Urothelium cell line (cell line): ENCODE data around the gene CHRNA4.
A peak's percentile ranks its signal among the peaks of the same experiment; 100 is the strongest.
"Not testable (repeated sequence)": the region's sequence is repeated elsewhere in the genome, so short reads cannot be mapped to it uniquely, and the experiment has no call there.

Source experiments
- DNase-seq: peaks from one replicate; pipeline ENCODE4 v3.0.0; 2011; ENCODE audit warnings: low spot score, mixed read lengths
- FAIRE-seq: peaks from 2 replicates; lab custom pipeline; 2011; peaks lifted over from hg19 to GRCh38; lab: Jason Lieb, UNC

Gene CHRNA4

DNA sequence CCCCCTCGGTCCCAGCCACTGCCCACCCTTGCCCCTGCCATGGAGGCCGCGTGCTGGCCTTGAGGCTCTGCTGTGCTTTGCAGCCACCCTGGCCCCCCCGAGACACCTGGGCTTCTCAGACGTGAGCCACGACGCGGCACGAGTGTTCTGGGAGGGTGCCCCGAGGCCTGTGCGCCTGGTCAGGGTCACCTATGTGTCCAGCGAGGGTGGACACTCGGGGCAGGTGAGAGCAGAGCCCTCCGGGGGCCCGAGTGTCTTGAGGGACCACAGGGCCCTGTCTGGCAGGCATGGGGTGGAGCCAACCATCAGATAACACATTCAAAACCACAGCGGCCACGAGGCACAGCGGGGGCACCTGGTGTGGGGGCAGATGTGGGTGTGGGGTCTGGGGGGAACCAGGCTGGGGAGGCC lies 49.3 kb downstream of the CHRNA4 start:
- DNase-seq, result no peak

DNA sequence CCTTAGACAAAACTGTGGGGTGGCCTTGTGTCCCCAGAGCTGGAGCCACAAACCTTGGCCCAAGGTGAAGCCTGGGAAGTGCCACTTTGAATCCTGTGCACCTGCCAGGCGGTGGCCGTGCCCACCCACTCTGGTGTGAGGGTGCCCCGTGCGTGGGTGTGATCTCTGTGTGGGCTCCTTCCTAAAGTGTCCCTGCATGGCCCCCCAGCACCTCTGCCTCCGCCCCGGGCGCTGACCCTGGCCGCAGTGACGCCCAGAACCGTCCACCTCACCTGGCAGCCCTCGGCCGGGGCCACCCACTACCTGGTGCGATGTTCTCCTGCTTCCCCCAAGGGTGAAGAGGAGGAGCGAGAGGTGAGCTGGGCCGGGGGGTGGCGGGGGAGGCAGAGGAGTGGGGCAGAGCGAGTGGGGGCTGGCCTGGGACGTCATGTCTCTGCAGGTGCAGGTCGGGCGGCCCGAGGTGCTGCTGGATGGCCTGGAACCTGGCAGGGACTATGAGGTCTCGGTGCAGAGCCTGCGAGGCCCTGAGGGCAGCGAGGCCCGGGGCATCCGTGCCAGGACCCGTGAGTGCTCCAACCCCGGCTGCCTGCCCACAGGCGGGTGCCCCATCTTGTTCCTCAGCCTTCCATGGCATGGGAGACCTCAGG lies 49.8 kb downstream of the CHRNA4 start:
- FAIRE-seq, result no peak

More for the DNA sequence above, 49.3 kb downstream of the CHRNA4 start:
- peak; percentile 46 for FAIRE-seq

DNA sequence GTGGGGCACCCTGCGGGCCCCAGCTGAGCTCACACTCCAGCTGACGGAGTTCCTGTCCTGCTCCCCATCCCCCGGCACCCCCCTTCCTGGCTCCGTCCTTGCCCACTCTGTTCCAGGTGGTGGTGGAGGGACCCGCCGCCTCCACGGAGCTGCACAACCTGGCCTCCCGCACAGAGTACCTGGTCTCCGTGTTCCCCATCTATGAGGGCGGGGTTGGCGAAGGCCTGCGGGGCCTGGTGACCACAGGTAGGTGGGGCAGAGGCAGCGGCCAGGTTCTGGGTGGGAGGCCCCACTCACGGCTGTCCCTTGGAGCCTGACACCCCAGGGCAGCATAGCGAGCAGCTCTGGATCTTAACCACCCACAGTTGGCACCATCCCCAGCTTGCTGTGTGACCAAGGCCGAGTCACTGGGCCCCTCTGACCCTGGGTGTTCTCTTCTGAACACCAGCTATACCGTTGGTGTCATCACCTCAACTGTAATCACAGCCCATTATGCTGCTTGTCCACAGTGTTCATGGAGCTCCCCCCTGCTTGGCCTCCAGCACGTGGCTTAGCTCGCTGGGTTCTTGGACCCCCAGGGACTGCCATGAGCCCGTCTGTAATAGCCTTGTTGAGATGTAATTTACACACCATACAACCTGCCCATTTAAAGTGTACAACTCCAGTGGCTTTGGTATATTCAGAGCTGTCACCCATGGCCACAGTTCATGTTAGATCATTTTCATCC lies 50.7 kb downstream of the CHRNA4 start:
- DNase-seq, result no peak
- FAIRE-seq, result peak; percentile 79

More for the DNA sequence above, 49.8 kb downstream of the CHRNA4 start:
- DNase-seq, result no peak

DNA sequence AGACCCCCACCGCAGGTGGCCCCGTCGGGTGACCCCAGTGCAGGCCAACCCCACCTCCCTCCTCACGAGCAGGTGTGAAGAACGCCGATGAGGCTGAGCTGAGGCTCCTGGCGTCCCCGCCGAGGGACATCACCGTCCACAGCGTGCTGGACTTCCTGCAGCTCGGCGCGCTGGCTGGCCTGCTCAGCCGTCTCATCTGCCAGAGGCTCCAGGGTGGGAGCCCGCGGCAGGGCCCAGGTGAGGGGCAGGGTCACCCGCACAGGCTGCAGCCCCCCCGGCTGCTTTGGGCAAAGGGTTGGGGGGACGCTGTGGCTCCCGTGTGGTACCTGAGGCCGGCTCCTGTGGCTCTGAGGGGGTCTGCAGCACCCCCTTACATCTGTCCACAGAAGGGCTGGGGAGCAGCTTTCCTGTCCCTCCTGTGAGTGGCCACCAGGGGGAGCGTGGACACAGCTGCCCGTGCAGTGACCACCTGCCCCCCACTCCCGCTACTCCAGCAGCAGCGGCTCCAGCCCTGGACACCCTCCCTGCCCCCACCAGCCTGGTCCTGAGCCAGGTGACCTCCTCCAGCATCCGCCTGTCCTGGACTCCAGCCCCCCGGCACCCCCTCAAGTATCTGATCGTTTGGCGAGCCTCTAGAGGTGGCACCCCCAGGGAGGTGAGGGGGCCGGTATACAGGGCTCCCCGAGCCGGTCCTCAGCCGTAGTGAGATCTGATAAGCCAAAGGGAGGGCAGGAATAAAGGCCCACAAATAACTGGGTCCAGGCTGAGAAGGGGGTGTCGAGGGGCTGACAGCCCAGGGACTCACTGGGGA lies 51.7 kb downstream of the CHRNA4 start:
- DNase-seq, result peak; percentile 91
- FAIRE-seq, result peak; percentile 92

DNA sequence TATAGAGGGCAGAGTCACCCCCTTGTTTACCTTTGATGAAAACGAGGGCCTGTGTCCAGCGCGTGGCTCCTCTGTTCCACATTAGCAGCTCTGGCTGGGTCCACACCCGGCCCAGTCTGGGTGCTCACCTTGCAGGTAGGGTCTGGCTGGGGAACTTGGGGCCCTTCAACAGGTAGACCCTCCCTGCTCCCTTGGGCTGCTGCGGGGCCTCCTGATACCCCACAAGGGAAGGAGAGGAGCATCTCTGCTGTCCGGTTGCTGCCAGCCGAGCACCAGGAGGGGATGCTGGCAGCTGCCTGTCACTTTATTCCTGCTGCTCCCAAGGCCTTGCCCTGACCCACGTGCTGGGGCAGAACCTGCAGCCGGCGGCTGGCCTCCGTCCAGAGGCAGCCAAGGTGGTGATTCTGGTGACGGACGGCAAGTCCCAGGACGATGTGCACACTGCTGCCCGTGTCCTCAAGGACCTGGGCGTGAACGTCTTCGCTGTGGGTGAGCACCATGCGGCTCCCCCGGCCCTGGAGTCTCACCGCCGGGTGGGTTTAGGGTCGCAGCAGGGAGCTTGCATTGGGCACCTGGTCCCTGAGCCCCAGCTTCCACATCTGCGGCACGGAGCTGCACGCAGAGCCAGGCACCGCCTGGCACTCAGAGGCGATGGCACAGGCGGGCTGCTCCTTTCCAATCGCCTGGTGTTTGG lies 52.8 kb downstream of the CHRNA4 start:
- DNase-seq (no peak), FAIRE-seq (no peak)

DNA sequence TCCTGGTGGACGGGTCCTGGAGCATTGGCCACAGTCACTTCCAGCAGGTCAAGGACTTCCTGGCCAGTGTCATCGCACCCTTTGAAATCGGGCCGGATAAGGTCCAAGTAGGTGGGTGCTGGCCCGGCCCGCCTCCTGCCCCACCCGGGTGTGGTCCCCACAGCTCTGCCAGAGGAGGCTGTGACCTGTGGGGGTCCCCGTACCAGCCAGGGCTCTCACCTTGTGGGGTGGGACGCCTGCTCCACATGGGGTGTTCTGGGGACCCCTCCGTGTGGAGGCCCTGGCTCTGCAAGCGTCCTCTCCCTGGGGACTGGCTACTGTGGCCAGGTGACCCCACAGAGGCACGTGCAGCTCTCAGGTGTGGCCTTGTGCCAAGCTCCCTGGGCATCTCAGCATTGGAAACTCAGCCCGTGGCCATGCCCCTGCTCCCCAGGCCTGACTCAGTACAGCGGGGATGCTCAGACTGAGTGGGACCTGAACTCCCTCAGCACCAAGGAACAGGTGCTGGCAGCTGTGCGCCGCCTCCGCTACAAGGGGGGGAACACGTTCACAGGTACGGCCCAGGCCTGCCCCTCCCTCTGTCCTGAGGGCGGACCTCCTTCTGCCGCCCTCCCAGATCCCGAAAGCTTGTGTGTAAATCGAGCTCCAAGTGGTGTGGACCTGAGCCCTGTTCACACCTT lies 53.5 kb downstream of the CHRNA4 start:
- no peak for DNase-seq
- FAIRE-seq, result peak; percentile 88

DNA sequence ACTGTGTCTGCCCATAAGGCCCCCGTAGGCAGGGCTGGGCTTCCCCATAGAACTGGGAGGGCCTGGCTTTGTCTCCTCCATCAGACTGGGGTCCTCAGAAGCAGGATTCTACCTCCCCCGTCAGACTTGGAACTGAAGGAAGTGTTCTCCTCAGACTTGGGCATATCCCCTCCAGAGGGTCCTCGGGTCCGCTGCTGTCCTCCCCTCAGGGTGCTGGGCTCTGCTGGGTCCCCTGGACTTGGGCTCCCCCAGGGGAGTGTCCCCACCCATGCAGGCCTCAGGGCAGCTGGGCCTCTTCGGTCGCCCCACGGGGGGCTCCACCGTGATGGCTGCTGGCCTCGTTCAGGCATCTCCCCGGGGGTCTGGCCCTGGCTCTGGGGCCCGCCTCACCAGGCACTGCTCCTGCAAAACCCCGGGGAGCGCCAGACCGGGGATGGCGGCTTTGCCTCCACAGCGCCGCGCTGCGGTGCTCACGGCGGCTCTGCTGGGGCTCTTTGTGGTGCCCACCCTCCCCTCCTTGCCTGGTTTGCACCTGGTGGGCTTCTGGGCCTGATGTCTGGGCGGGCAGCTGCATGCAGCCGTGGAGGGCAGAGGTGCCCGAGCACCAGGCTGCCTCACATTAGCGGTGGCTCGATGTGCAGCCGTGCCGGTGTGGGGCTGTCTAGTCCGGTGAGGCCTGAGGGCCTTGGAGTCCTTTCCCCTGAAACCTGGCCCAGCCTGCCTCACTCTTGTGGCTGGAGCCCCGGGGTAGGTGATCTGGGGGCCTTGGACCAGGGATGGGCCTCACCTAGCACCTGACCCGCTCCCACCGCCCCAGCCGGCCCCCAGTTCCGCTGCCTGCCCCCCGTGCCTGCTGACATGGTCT lies 54.2 kb downstream of the CHRNA4 start:
- FAIRE-seq (no peak), DNase-seq (no peak)

DNA sequence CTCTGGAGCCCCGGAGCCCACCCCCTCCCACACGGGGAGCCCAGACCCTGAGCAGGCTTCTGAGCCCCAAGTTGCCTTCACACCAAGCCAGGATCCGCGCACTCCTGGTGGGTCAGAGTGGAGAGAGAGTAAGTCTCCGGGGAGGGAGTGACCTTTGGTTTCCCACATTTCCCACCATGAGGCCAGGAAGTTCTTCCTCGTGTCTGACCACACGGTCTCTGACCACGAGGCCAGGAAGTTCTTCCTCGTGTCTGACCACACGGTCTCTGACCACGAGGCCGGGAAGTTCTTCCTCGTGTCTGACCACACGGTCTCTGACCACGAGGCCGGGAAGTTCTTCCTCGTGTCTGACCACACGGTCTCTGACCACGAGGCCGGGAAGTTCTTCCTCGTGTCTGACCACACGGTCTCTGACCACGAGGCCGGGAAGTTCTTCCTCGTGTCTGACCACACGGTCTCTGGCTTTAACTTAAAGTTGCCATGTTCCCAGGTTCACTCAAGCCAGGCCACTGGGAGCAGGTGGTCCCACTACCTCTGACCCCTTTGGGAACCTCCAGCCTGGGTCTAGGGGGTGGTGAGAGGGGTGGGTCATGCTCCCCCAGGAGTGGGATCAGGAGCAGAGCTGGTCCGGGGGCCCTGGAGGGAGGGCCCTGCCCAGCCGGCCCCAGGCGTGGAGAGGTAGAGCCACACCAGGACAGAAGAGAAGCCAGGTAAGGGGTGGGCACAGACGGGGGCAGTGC lies 55.0 kb downstream of the CHRNA4 start:
- FAIRE-seq, DNase-seq: not testable (repeated sequence)

DNA sequence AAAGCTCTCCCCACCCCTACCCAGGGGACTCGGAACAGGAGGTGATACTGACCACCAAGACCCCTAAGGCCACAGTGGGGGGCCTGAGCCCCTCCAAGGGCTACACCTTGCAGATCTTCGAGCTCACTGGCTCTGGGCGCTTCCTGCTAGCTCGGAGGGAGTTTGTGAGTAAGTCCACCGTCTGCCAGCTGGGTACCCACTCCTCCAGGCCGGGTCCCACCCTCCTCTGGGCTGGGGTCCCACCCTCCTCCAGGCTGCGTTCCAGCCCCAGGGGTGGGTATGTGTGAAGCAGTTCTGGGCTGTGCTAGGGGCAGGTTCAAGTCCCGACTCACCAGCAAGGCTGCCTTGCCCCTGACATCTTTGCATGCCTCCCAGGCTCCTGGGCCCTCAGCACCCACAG lies 55.8 kb downstream of the CHRNA4 start:
- FAIRE-seq (peak; percentile 67), DNase-seq (no peak)

DNA sequence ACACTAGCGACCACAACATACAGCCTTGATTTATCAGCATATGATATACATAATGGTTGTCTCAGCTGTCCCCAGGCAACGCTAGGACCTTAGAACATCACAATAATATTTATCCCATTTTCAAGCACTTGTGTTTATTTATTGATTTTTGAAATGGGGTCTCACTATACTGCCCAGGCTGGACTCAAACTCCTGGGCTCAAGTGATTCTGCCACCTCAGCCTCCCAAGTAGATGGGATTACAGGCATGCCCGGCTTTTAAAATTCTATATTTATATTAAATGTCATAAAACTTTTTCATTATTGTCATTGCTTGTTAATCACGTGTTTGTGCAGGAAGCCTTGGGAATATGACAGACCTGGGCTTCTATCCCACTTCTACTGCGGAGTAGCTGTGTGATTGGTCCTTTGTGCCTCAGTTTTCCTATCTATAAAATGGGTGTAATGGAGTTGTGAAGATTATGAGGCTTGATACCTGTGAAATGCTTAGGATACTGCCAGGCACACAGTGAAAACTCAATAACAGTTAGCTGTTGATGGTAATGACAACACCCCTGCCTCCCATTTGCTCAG lies 58.0 kb downstream of the CHRNA4 start:
- DNase-seq, result no peak
- FAIRE-seq, result no peak

DNA sequence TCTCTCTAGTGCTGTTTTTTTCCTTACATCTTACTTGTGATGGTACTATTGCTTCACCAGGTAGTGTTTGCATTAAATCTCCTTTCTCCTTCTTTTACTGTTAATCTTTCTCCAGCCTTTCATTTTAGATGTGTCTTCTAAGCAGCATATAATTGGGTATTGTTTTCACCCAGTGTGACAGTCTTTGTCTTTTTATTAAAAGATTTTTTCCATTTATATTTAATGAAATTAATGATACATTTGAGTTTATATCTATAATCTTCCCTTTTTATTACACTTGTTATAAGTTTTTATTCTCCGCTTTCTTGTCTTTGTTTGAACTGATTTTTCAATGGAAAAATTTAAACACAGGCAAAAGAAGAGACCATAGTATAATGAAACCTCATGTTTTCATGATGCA lies 59.5 kb downstream of the CHRNA4 start:
- DNase-seq (no peak), FAIRE-seq (no peak)

DNA sequence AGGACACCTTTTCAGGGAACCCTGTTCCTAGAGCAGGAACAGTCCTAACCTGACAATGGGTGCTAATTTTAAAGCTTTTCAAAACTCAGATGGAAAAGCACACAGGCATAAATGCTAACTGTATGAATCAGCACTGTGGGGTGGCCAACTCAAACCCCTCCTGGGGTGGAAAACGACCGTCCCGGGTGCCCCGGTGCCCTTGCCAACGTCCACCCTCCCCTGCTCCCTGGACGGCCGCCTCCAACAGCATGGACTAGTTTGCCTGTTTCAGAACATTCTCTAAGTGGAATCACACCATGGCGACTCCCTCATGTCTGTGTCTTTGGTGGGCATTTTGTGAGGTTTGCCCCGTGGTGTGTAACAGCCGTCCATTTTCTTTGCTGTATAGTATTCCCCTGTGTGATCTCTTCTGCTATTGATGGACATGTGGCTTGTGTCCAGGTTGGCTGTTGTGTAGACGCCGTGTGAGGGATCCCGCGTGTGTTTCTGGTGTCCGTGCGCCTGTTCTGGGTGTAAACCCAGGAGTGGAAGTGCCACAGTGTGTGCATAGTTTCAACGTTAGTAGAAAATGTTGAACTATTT lies 62.3 kb downstream of the CHRNA4 start:
- no peak for FAIRE-seq
- DNase-seq, result no peak

DNA sequence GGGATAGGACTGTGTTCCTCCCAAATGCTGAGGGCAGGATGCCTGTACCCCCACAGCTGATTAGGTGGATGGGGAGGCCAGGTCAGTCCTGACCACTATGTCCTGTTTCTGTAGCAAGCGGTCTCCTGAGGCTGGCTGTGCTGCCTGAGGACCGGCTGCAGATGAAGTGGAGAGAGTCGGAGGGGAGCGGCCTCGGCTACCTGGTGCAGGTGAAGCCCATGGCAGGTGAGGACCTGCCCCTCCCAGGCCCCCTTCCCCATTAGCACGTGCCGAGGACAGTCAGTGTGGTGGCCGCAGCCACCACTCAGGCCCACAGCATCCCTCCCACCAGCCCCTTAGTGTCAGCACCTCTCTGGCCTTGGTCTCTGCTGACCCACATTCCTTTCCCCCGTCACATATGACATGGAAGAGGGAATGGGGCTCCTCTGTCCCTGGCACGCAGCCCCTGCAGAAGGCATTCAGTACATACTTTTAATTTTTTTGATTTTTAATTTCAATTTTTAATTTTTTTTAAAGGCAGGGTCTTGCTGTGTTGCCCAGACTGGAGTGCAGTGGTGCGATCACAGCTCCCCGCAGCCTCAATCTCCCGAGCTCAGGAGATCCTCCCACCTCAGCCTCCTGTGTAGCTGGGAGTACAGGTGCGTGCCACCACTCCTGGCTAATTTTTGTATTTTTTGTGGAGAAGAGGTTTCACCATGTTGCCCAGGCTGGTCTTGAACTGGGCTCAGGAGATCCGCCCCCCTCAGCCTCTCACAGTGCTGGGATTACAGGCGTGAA lies 63.2 kb downstream of the CHRNA4 start:
- DNase-seq, result no peak
- FAIRE-seq, result peak; percentile 75

DNA sequence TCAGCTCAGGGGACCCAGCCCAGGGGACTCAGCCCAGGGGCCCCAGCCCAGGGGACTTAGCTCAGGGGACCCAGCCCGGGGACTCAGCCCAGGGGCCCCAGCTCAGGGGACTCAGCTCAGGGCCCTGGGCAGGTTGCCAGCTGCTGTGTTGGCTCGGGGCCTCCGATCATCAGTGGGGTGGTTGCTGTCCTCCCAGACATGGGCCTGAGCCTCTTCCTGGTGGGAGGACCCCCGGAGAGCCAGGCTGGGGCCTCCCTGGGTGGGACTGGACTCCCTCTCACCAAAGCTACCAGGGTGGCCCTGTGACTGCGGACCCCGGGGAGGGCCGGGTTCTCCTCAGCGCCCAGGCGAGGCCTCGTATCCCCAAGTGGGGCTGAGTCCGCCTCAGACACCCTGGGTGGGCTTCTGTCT lies 63.8 kb downstream of the CHRNA4 start:
- no peak for DNase-seq
- no peak for FAIRE-seq

DNA sequence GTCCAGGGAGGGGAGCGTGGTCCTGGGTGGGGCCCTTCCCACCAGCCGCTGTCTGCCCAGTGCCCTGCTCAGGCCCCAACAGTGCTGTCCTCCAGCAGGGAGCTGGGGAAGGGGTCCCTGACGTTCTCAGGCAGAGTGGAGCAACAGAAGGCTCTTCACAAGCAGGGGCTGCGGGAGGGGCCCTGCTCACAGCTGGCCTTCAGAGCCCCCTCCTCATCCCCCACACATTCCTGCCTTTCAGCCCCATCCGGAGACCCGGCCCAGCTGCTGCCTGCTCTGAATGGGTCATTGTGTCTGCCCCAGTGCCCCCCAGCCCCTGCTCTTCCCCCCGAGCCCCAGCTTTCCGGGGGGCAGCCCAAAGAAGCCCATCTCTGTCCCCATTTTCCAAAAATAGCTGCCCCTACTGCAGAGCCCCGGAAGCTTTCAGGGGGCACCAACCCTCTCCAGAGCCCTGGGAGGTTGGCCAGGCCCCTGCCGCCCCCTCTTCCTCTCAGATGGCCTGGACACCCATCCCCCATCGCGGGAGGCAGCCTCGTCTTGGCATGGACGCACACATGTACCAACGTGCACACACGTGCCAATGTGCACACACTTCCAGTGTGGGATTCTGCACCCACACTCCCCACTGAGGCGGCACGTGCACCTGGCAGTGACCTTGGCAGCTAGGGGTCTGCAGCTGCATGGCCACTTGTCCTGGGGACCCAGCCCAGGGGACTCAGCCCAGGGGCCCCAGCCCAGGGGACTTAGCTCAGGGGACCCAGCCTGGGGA lies 64.4 kb downstream of the CHRNA4 start:
- FAIRE-seq (peak; percentile 98), DNase-seq (no peak)

DNA sequence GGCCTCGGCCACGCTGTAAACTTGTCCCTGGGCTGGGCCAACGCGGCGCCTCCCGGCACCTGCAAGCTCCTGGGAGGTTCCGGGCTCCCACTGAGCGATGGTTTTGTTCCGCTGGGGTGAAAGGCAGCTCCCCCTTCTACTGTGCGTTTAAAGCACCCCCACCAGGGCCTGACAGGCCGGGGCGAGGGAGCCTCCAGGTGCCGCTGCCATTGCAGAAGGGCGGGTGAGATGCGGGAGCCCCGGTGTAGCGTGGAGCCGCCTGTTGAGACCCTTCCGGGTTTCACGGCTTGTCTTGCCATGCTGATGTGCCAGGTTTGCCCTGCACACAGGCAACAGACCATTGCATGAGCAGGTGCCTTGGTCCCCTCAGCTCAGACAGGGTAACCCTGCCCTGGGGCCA lies 65.3 kb downstream of the CHRNA4 start:
- DNase-seq (no peak), FAIRE-seq (no peak)

DNA sequence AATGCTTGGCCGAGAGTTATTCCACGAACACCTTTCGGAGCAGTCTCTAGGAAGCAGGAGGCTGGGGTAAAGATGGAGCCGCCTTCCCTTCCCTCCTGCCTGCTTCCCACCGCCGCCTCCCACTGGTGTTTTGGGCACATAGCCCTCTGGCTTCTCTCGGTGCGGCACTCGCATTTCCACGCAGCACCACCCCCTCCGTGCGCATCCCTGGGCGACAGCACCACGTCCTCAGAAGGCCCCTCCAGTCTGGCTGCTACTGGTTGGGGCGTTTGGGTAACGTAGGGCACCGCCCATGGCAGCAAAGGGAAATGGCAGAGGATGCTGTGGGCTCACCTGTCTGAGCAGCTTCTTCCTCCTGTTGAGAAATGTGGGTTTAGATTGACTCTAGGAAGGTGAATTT lies 65.7 kb downstream of the CHRNA4 start:
- DNase-seq, result no peak
- peak; percentile 97 for FAIRE-seq
